ENCODE results near the gene HPSE2.

Gene HPSE2

GRCh38 chr10:98956576-98957260, 278.9 kb downstream of the HPSE2 start:
- H3K36me3 ChIP-seq (replicated peaks; ENCODE audit: low read depth, low read length) = no peaks in the 10 kb centered on the region
- H3K9ac ChIP-seq (ENCODE audit: low read length) = no peak overlapping the region
- no peaks in the 10 kb centered on the region for H3K4me1 ChIP-seq (ENCODE audit: low read length)
- no peaks in the 10 kb centered on the region for H4K20me1 ChIP-seq (ENCODE audit: insufficient read depth, low read length)
- TF ChIP-seq EZH2phosphoT487 (IDR thresholded peaks at IDR 0.05; ENCODE audit: low read depth) = no peak
- TF ChIP-seq, protein P1, sequence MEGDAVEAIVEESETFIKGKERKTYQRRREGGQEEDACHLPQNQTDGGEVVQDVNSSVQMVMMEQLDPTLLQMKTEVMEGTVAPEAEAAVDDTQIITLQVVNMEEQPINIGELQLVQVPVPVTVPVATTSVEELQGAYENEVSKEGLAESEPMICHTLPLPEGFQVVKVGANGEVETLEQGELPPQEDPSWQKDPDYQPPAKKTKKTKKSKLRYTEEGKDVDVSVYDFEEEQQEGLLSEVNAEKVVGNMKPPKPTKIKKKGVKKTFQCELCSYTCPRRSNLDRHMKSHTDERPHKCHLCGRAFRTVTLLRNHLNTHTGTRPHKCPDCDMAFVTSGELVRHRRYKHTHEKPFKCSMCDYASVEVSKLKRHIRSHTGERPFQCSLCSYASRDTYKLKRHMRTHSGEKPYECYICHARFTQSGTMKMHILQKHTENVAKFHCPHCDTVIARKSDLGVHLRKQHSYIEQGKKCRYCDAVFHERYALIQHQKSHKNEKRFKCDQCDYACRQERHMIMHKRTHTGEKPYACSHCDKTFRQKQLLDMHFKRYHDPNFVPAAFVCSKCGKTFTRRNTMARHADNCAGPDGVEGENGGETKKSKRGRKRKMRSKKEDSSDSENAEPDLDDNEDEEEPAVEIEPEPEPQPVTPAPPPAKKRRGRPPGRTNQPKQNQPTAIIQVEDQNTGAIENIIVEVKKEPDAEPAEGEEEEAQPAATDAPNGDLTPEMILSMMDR (IDR thresholded peaks at IDR 0.05; ENCODE audit: low read depth, low read length) = no peak
- no peak overlapping the region for H3K4me3 ChIP-seq (ENCODE audit: low read length)
- no peaks in the 10 kb centered on the region for H3K9me3 ChIP-seq (ENCODE audit: insufficient read depth, low read length)
- no peaks in the 10 kb centered on the region for H3K27me3 ChIP-seq (ENCODE audit: low read depth, low read length)
- H3K27ac ChIP-seq (ENCODE audit: low read length) = no peak overlapping the region
- no peaks in the 10 kb centered on the region for H3K79me2 ChIP-seq (ENCODE audit: low read length)
- no peak overlapping the region for H2AFZ ChIP-seq (ENCODE audit: low read depth, low read length)
- no peak overlapping the region for H3K4me2 ChIP-seq (ENCODE audit: low read length)

DNA sequence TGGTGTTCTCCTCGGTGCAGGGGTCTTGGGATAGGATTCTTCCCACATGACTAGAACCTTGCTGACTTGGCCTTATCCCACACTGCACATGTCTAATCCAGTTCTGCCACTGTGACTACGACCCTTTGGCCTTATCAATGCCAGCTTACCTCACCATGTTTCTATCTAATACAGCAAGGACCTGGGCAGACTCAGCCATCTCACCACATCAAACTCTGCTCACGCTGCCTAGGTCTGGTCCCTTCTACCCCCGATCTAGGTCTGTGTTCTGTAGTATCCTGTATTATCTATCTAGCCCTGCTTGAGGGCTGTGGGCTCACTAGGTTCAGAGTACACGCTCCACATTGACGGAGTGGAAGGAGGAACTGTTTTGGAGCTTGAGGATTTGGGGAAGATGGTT, 282.4 kb downstream of the HPSE2 start:
- Histone ChIP-seq H3K9ac (ENCODE audit: low read length) (no peak overlapping the region), H3K9me3 (ENCODE audit: insufficient read depth, low read length) (no peaks in the 10 kb centered on the region), H3K4me3 (ENCODE audit: low read length) (no peak overlapping the region), H2AFZ (ENCODE audit: low read depth, low read length) (no peak overlapping the region), H3K36me3 (replicated peaks; ENCODE audit: low read depth, low read length) (no peaks in the 10 kb centered on the region), H4K20me1 (ENCODE audit: insufficient read depth, low read length) (no peaks in the 10 kb centered on the region), H3K27me3 (ENCODE audit: low read depth, low read length) (no peaks in the 10 kb centered on the region), H3K79me2 (ENCODE audit: low read length) (no peaks in the 10 kb centered on the region), H3K4me1 (ENCODE audit: low read length) (no peaks in the 10 kb centered on the region), H3K4me2 (ENCODE audit: low read length) (no peak overlapping the region), H3K27ac (ENCODE audit: low read length) (no peak overlapping the region)
- TF ChIP-seq EZH2phosphoT487 (IDR thresholded peaks at IDR 0.05; ENCODE audit: low read depth) = no peak
- TF ChIP-seq, protein P1 (IDR thresholded peaks at IDR 0.05; ENCODE audit: low read depth, low read length) = no peak

DNA sequence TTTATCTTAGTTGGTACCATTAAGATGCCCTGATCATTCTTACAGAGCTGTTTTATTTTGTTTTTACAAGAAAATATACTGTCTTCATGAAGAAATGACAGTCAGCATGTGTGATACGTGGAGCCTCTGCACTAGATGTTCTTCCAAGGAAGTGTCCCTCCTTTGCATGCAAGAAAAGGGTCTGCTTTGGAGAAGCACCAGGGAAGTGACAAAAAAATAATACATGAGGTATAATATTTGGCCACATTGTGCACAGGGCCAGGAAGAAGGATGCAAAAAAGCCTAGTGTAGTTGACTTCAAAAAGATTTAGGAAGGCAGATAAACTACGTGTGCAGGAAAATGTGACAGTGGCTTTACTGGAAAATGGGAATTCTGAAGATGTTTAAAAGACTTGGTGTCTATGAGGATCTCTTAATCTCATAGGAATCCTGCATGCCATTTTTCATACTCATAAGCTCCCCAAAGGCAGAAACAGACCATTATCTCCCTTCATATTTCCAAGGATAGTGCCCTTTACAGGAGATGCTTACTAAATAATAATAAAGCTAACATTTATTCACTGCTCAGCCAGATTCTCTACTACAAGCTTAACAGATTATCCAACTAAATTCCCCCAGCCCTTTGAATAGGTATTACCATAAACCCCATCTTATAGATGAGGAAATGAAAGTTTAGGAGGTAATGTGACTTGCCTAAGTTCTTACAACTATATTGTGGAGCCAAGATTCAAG, 284.2 kb downstream of the HPSE2 start:
- no peaks in the 10 kb centered on the region for H3K79me2 ChIP-seq (ENCODE audit: low read length)
- TF ChIP-seq, protein P1 (IDR thresholded peaks at IDR 0.05; ENCODE audit: low read depth, low read length) = no peak
- no peak for TF ChIP-seq EZH2phosphoT487 (IDR thresholded peaks at IDR 0.05; ENCODE audit: low read depth)
- H3K9me3 ChIP-seq (ENCODE audit: insufficient read depth, low read length) = no peaks in the 10 kb centered on the region
- H3K27me3 ChIP-seq (ENCODE audit: low read depth, low read length) = no peaks in the 10 kb centered on the region
- H4K20me1 ChIP-seq (ENCODE audit: insufficient read depth, low read length) = no peaks in the 10 kb centered on the region
- no peak overlapping the region for H3K4me3 ChIP-seq (ENCODE audit: low read length)
- H3K9ac ChIP-seq (ENCODE audit: low read length) = no peak overlapping the region
- H2AFZ ChIP-seq (ENCODE audit: low read depth, low read length) = no peak overlapping the region
- H3K4me1 ChIP-seq (ENCODE audit: low read length) = no peaks in the 10 kb centered on the region
- H3K27ac ChIP-seq (ENCODE audit: low read length) = no peak overlapping the region
- no peak overlapping the region for H3K4me2 ChIP-seq (ENCODE audit: low read length)
- no peaks in the 10 kb centered on the region for H3K36me3 ChIP-seq (replicated peaks; ENCODE audit: low read depth, low read length)

GRCh38 chr10:98950106-98950505, 285.5 kb downstream of the HPSE2 start:
- Histone ChIP-seq H3K79me2 (ENCODE audit: low read length) (no peaks in the 10 kb centered on the region), H3K4me2 (ENCODE audit: low read length) (no peak overlapping the region)
- TF ChIP-seq, protein P1 (IDR thresholded peaks at IDR 0.05; ENCODE audit: low read depth, low read length) = no peak
- no peak for TF ChIP-seq EZH2phosphoT487 (IDR thresholded peaks at IDR 0.05; ENCODE audit: low read depth)

More at GRCh38 chr10:98950106-98950505, 285.5 kb downstream of the HPSE2 start:
- Histone ChIP-seq H3K4me1 (ENCODE audit: low read length) (no peaks in the 10 kb centered on the region), H3K9ac (ENCODE audit: low read length) (no peak overlapping the region), H2AFZ (ENCODE audit: low read depth, low read length) (no peak overlapping the region), H3K27ac (ENCODE audit: low read length) (no peak overlapping the region), H3K36me3 (replicated peaks; ENCODE audit: low read depth, low read length) (no peaks in the 10 kb centered on the region), H3K27me3 (ENCODE audit: low read depth, low read length) (no peaks in the 10 kb centered on the region), H3K4me3 (ENCODE audit: low read length) (no peak overlapping the region), H4K20me1 (ENCODE audit: insufficient read depth, low read length) (no peaks in the 10 kb centered on the region), H3K9me3 (ENCODE audit: insufficient read depth, low read length) (no peaks in the 10 kb centered on the region)
